Neuronal stem cell (in vitro differentiated cells): Measurements from ENCODE around the gene EIF3F.

Source experiments
- DNase-seq: peaks from one replicate; pipeline ENCODE4 v3.0.0-alpha.2; 2013; ENCODE audit warnings: low spot score
- H2AFZ ChIP-seq: one replicate; pipeline ENCODE4 v1.6.1; 2013; ENCODE audit warnings: mild to moderate bottlenecking, low read length, inconsistent platforms
- H2AK5ac ChIP-seq: 2 replicates; pipeline ENCODE4 v1.6.1; 2013; ENCODE audit warnings: low read depth, mild to moderate bottlenecking, inconsistent platforms, low read length, moderate library complexity, mixed read lengths
- H2BK120ac ChIP-seq: 2 replicates; pipeline ENCODE4 v1.6.1; 2013; ENCODE audit warnings: low read depth, mild to moderate bottlenecking, inconsistent platforms, low read length, moderate library complexity, mixed read lengths
- H2BK12ac ChIP-seq: one replicate; pipeline ENCODE4 v1.6.1; 2013; ENCODE audit warnings: low read length, inconsistent platforms
- H2BK15ac ChIP-seq: 2 replicates; pipeline ENCODE4 v1.6.1; 2013; ENCODE audit warnings: mild to moderate bottlenecking, low read length, inconsistent platforms, mixed read lengths
- H2BK5ac ChIP-seq: one replicate; pipeline ENCODE4 v1.6.1; 2013; ENCODE audit warnings: inconsistent platforms, mild to moderate bottlenecking, low read length, moderate library complexity
- H3K14ac ChIP-seq: one replicate; pipeline ENCODE4 v1.6.1; 2013; ENCODE audit warnings: low read length, inconsistent platforms
- H3K18ac ChIP-seq: 2 replicates; pipeline ENCODE4 v1.6.1; 2013; ENCODE audit warnings: low read length, inconsistent platforms
- H3K23ac ChIP-seq: 2 replicates; pipeline ENCODE4 v1.6.1; 2013; ENCODE audit warnings: low read depth, mild to moderate bottlenecking, mixed read lengths, low read length, inconsistent platforms; ENCODE audit not compliant: poor library complexity
- H3K27ac ChIP-seq: replicated peaks from 3 replicates; pipeline ENCODE4 v1.5.1; 2013; ENCODE audit warnings: low read length, inconsistent platforms
- H3K27me3 ChIP-seq, 3 experiments: 2 replicates each; pipeline ENCODE4 v1.6.1; 2013; ENCODE audit warnings: low read length in 3 of 3, mild to moderate bottlenecking in 2 of 3, inconsistent platforms in 1 of 3, low read depth in 1 of 3, mixed read lengths in 1 of 3, moderate library complexity in 1 of 3; ENCODE audit not compliant: control insufficient read depth in 3 of 3, insufficient read depth in 3 of 3
- H3K36me3 ChIP-seq, 2 donors: replicated peaks in 1 of 2; 2 replicates each; pipeline ENCODE4 v1.6.1; 2013; ENCODE audit warnings: low read length in 2 of 2; ENCODE audit not compliant: control insufficient read depth in 2 of 2, insufficient read depth in 2 of 2
- H3K4ac ChIP-seq: 2 replicates; pipeline ENCODE4 v1.6.1; 2013; ENCODE audit warnings: inconsistent platforms, mild to moderate bottlenecking, low read length, moderate library complexity
- H3K4me1 ChIP-seq, 2 donors: 1 replicate in 1 of 2; 2 replicates in 1 of 2; pipeline ENCODE4 v1.6.1; 2013; ENCODE audit warnings: low read length in 2 of 2, low read depth in 1 of 2; ENCODE audit not compliant: control insufficient read depth in 2 of 2, insufficient read depth in 1 of 2
- H3K4me2 ChIP-seq: one replicate; pipeline ENCODE4 v1.6.1; 2013; ENCODE audit warnings: mild to moderate bottlenecking, low read length, inconsistent platforms; ENCODE audit not compliant: insufficient read depth, poor library complexity, severe bottlenecking
- H3K4me3 ChIP-seq, 2 donors: 2 replicates each; pipeline ENCODE4 v1.5.1; 2013; ENCODE audit warnings: low read length in 2 of 2, mild to moderate bottlenecking in 2 of 2, inconsistent platforms in 1 of 2, moderate library complexity in 1 of 2
- H3K79me1 ChIP-seq: one replicate; pipeline ENCODE4 v1.6.1; 2013; ENCODE audit warnings: low read depth, mild to moderate bottlenecking, inconsistent platforms, low read length, moderate library complexity
- H3K9ac ChIP-seq: one replicate; pipeline ENCODE4 v1.6.1; 2013; ENCODE audit warnings: mild to moderate bottlenecking, low read depth, low read length, inconsistent platforms; ENCODE audit not compliant: poor library complexity
- H3K9me3 ChIP-seq, 2 donors: replicated peaks in 1 of 2; 2 replicates each; pipeline versions ENCODE3 to v1.6.1; 2013; ENCODE audit warnings: low read length in 2 of 2, mild to moderate bottlenecking in 2 of 2, inconsistent platforms in 1 of 2, low read depth in 1 of 2, mixed read lengths in 1 of 2, moderate library complexity in 1 of 2; ENCODE audit not compliant: control insufficient read depth in 2 of 2, insufficient read depth in 1 of 2
- H4K8ac ChIP-seq: one replicate; pipeline ENCODE4 v1.6.1; 2013; ENCODE audit warnings: low read depth, mild to moderate bottlenecking, inconsistent platforms, low read length, moderate library complexity
- H4K91ac ChIP-seq: one replicate; pipeline ENCODE4 v1.6.1; 2013; ENCODE audit warnings: low read length, low read depth, mild to moderate bottlenecking, inconsistent platforms; ENCODE audit not compliant: poor library complexity
- WGBS, 2 donors: extraction: QIAGEN DNeasy Blood & Tissue Kit; methylation state at CpG; one replicate each; pipeline ENCODE4 v1.1.7; 2013; ENCODE audit warnings: missing lambda C conversion rate in 2 of 2, mixed read lengths in 1 of 2; ENCODE audit not compliant: insufficient read length in 2 of 2, insufficient replicate concordance in 1 of 2; ENCODE audit errors: extremely low coverage in 2 of 2; 5-methylcytosine and 5-hydroxymethylcytosine counted together

The EIF3F gene

DNA sequence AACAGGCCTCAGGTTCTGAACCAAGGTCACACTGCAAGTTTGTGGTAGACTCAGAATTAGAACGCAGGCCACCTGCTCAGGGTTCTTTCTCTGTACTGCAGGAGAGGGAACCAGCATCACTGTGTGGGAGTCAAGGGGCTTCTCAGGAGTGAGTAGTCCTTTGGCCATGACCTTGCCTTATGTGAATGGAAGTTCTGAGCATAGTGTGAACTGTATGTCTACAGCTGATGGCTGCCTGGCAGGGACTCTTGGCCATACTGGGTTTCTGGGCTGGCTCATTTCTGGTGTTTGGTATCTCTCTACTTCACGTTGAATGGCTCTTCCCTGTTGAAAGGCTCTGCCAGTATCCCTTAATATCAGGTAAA is 53.8 kb downstream of the EIF3F start:
- H3K4me2 ChIP-seq, result no peak overlapping the region
- H3K18ac ChIP-seq, result no peak overlapping the region
- no peaks in the 10 kb centered on the region for H3K9me3 ChIP-seq
- no peak overlapping the region for H2BK12ac ChIP-seq
- no peak overlapping the region for H3K4me3 ChIP-seq
- no peak overlapping the region for H3K23ac ChIP-seq
- H3K9ac ChIP-seq, result no peak overlapping the region
- no peak overlapping the region for H3K4ac ChIP-seq
- H3K14ac ChIP-seq, result no peak overlapping the region
- peaks cover 7 to 15% of the 10 kb centered on the region in 2 donors for H3K4me1 ChIP-seq
- no peak overlapping the region for H2BK15ac ChIP-seq
- peaks cover 0 to 19% (median 0%) of the 10 kb centered on the region in 3 experiments for H3K27me3 ChIP-seq
- H2AK5ac ChIP-seq, result no peak overlapping the region
- no peaks in the 10 kb centered on the region for H3K79me1 ChIP-seq
- no peak overlapping the region for H3K27ac ChIP-seq
- no peak overlapping the region for H2BK120ac ChIP-seq
- no peak overlapping the region for H4K91ac ChIP-seq
- no peak for DNase-seq
- no peaks in the 10 kb centered on the region for H3K36me3 ChIP-seq
- no peak overlapping the region for H4K8ac ChIP-seq
- no peak overlapping the region for H2BK5ac ChIP-seq
- H2AFZ ChIP-seq, result no peak overlapping the region
- no CpG with 5 or more reads among the region's 2 CpGs for WGBS, 2 donors

DNA sequence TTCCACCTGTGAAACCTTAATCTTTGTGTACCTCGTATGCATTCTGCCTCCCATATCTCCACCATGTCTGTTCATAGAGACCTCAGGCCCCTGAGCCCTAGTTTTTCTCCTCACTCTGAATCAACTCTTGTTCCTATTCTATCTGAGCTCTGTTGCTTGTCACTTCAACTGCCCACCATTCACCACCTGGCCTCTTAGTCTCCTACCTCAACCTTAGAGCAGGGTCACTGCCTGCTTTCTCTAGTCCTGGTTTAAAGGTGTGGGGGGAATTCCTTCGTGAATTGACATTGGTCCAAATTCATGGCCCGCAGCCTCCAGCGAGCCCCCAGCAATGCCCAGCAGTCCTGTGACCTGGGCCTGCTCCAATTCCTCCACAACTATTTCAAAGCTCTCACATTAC is 54.4 kb downstream of the EIF3F start:
- WGBS, 2 donors, result no CpG with 5 or more reads among the region's 4 CpGs
- Histone ChIP-seq H3K18ac (no peak overlapping the region), H2AFZ (no peak overlapping the region), H3K4ac (no peak overlapping the region), H3K27me3 (peaks cover 0 to 22% (median 0%) of the 10 kb centered on the region in 3 experiments), H2BK5ac (no peak overlapping the region), H3K79me1 (no peaks in the 10 kb centered on the region), H2BK12ac (no peak overlapping the region), H3K14ac (no peak overlapping the region), H3K4me1 (peaks cover 7 to 15% of the 10 kb centered on the region in 2 donors), H3K23ac (no peak overlapping the region), H2BK120ac (no peak overlapping the region), H4K91ac (no peak overlapping the region), H2AK5ac (no peak overlapping the region), H2BK15ac (no peak overlapping the region), H3K4me3 (no peak overlapping the region), H3K27ac (no peak overlapping the region), H4K8ac (no peak overlapping the region), H3K9ac (no peak overlapping the region), H3K4me2 (no peak overlapping the region), H3K9me3 (no peaks in the 10 kb centered on the region), H3K36me3 (no peaks in the 10 kb centered on the region)
- DNase-seq, result no peak

DNA sequence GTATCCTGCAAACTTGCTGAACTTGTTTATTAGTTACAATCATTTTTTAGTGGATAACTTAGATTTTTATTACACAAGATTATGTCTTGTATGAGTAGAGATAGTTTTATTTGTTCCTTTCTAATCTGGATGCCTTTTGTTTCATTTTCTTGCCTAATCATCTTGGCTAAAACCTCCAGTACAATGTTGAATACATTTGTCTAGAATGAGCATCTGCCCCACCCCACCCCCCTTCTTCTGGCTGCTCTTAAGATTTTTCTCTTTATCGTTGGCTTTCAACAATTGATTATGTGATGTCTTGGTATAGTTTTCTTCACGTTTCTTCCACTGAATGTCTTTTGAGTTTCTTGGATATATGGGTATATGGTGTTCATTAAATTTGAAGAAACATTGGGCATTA is 56.6 kb downstream of the EIF3F start:
- H3K14ac ChIP-seq, result no peak overlapping the region
- WGBS, 2 donors, result no CpG with 5 or more reads among the region's 2 CpGs
- H2AK5ac ChIP-seq, result no peak overlapping the region
- H3K18ac ChIP-seq, result no peak overlapping the region
- no peak overlapping the region for H2BK15ac ChIP-seq
- H2BK5ac ChIP-seq, result no peak overlapping the region
- H3K4me2 ChIP-seq, result no peak overlapping the region
- H3K79me1 ChIP-seq, result no peaks in the 10 kb centered on the region
- no peaks in the 10 kb centered on the region for H3K36me3 ChIP-seq
- peaks cover 0 to 19% (median 0%) of the 10 kb centered on the region in 3 experiments for H3K27me3 ChIP-seq
- no peaks in the 10 kb centered on the region for H3K9me3 ChIP-seq
- H2BK120ac ChIP-seq, result no peak overlapping the region
- no peak overlapping the region for H4K91ac ChIP-seq
- H3K4me1 ChIP-seq, result peaks cover 0 to 7% of the 10 kb centered on the region in 2 donors
- no peak overlapping the region for H3K4ac ChIP-seq
- H3K4me3 ChIP-seq, result no peak overlapping the region
- DNase-seq, result no peak
- no peak overlapping the region for H4K8ac ChIP-seq
- H3K9ac ChIP-seq, result no peak overlapping the region
- H3K27ac ChIP-seq, result no peak overlapping the region
- no peak overlapping the region for H2BK12ac ChIP-seq
- H3K23ac ChIP-seq, result no peak overlapping the region
- H2AFZ ChIP-seq, result no peak overlapping the region

GRCh38 chr11:8045839-8046238 is 58.7 kb downstream of the EIF3F start:
- no peaks in the 10 kb centered on the region for H3K36me3 ChIP-seq
- no peak overlapping the region for H2BK15ac ChIP-seq
- no peak overlapping the region for H3K9ac ChIP-seq
- no peak overlapping the region for H2BK12ac ChIP-seq
- H3K9me3 ChIP-seq, result no peaks in the 10 kb centered on the region
- H3K4me2 ChIP-seq, result no peak overlapping the region
- H2AFZ ChIP-seq, result no peak overlapping the region
- H3K27me3 ChIP-seq, result peaks cover 0 to 28% (median 0%) of the 10 kb centered on the region in 3 experiments
- no peak for DNase-seq
- no peak overlapping the region for H2AK5ac ChIP-seq
- H4K91ac ChIP-seq, result no peak overlapping the region
- H2BK5ac ChIP-seq, result no peak overlapping the region
- no CpG with 5 or more reads among the region's 4 CpGs for WGBS, 2 donors
- H4K8ac ChIP-seq, result no peak overlapping the region
- H3K27ac ChIP-seq, result no peak overlapping the region
- no peak overlapping the region for H2BK120ac ChIP-seq
- no peak overlapping the region for H3K14ac ChIP-seq
- no peak overlapping the region for H3K4me3 ChIP-seq
- H3K79me1 ChIP-seq, result no peaks in the 10 kb centered on the region
- no peak overlapping the region for H3K23ac ChIP-seq
- H3K4ac ChIP-seq, result no peak overlapping the region
- no peak overlapping the region for H3K18ac ChIP-seq
- H3K4me1 ChIP-seq, result no peaks in the 10 kb centered on the region
